Activated T-helper 17 cell treated with anti-CD3 and anti-CD28 coated beads, Interleukin-2, amount 50 U/mL, for 72 hours (primary cell): ENCODE results near the gene DACH1. TPM values are rescaled to one million over a fixed set of nuclear protein-coding genes. Genes with fewer than 3 reads are reported as not detected.

Experiments
- ATAC-seq: fragments of 150-1000 bp; cut with Tn5 transposase; replicated peaks from 2 replicates; pipeline ENCODE4 v1.10.0; 2021; ENCODE audit warnings: mild to moderate bottlenecking, moderate library complexity
- H3K27ac Mint-ChIP-seq: one replicate; pipeline ENCODE4 v1.8.0; 2022; ENCODE audit warnings: mixed read lengths
- H3K27me3 Mint-ChIP-seq: one replicate; pipeline ENCODE4 v1.8.0; 2022; ENCODE audit warnings: mixed read lengths
- H3K36me3 Mint-ChIP-seq: one replicate; pipeline ENCODE4 v1.8.0; 2022; ENCODE audit warnings: low read depth, mild to moderate bottlenecking, mixed read lengths
- H3K4me1 Mint-ChIP-seq: one replicate; pipeline ENCODE4 v1.8.0; 2022; ENCODE audit warnings: mixed read lengths
- H3K4me3 Mint-ChIP-seq: one replicate; pipeline ENCODE4 v1.8.0; 2022; ENCODE audit warnings: mild to moderate bottlenecking, mixed read lengths
- H3K9me3 Mint-ChIP-seq: one replicate; pipeline ENCODE4 v1.8.0; 2022; ENCODE audit warnings: mixed read lengths
- total RNA-seq, 2 donors: library from RNA; stranded (reverse); gene quantifications; one replicate each; pipeline ENCODE4 v1.2.3, GENCODE V29; 2022

DACH1 gene
- total RNA-seq, 2 donors from 2014 or later = not detected

DNA sequence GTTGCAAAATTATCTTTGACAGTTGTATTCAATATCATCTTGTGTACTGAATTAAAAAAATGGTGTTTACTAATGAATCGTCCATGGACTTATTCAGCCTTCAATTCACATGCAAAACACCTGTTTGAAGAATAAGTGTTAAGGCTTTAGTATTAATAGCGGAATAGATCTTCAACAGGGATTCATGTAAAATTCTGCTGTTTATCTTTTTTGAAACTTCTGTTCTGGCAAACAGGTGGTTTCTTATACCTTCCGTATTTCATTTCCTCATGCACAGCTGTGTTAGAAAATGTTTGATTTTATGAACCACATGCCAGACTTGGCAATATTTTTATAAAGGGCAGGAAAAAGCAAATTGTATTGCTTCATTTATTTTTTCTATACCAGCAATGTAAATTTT, 255.7 kb downstream of the DACH1 start:
- Mint-ChIP-seq H3K9me3 (no peaks in the 10 kb centered on the region), H3K4me3 (no peak overlapping the region), H3K4me1 (no peaks in the 10 kb centered on the region), H3K36me3 (no peaks in the 10 kb centered on the region), H3K27me3 (no peaks in the 10 kb centered on the region), H3K27ac (no peak overlapping the region)
- no peak for ATAC-seq

DNA sequence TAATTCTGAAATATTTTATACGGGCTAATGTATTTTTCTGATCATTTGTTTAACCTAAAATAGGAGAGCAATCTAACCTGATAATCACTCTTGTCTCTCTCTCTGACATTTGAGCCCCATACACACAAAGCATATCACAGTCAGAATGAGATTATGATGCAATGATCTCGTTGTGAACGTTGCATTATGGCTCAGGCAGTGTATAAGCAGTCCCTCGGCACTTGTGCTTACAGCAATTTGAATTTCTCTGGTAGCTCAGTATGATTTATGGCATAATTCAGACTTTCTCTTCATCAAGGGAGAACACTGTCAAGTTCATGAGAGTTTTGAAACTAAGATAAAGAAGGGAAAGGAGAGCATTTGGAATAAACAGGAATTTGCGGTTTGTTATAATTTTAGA, 256.1 kb downstream of the DACH1 start:
- Mint-ChIP-seq H3K9me3 (no peaks in the 10 kb centered on the region), H3K4me3 (no peak overlapping the region), H3K36me3 (no peaks in the 10 kb centered on the region), H3K4me1 (no peaks in the 10 kb centered on the region), H3K27ac (no peak overlapping the region), H3K27me3 (no peaks in the 10 kb centered on the region)
- ATAC-seq = no peak

DNA sequence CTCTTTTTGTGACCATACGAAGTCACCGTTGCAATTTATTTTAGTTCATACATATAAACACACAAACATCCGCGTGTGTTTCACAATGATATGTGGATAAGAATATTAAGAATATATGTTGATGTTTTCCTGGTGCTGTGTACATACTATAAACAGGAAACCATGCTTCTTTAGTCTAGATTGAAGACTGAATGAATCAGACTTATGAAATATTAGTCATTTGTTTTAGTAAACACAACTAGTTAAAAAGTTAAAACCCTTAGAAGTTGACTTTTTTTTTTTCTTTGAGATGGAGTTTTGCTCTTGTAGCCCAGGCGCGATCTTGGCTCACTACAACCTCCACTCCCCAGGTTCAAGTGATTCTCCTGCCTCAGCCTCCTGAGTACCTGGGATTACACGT, 257.7 kb downstream of the DACH1 start:
- Mint-ChIP-seq H3K4me3 (no peak overlapping the region), H3K27me3 (no peaks in the 10 kb centered on the region), H3K9me3 (peaks cover 3% of the 10 kb centered on the region), H3K27ac (no peak overlapping the region), H3K4me1 (no peaks in the 10 kb centered on the region), H3K36me3 (no peaks in the 10 kb centered on the region)
- ATAC-seq = no peak

DNA sequence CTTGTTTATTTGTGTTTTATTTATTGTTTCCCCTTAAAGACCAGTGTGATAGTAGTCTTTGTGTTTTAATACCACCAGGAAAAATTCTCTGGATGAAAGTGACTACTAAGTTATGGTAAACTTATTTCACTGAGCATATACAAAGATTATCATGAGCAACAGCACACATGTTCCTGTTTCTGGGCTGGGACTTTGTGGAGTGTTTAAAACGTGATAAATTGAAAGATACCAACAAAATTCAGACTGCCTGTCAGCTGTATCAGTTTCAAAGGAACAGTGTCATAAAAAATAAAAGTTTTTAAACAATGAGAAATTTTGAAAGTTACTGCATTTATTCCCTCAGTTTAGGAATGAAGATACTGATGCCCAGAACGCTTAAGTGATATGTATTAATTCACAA, 259.4 kb downstream of the DACH1 start:
- H3K4me1 Mint-ChIP-seq = no peaks in the 10 kb centered on the region
- H3K4me3 Mint-ChIP-seq = no peak overlapping the region
- no peak overlapping the region for H3K27ac Mint-ChIP-seq
- H3K9me3 Mint-ChIP-seq = peaks cover 3% of the 10 kb centered on the region
- ATAC-seq = no peak
- H3K27me3 Mint-ChIP-seq = no peaks in the 10 kb centered on the region
- H3K36me3 Mint-ChIP-seq = no peaks in the 10 kb centered on the region

GRCh38 chr13:71606818-71607217, 260.2 kb downstream of the DACH1 start:
- no peaks in the 10 kb centered on the region for H3K27me3 Mint-ChIP-seq
- no peaks in the 10 kb centered on the region for H3K4me1 Mint-ChIP-seq
- H3K27ac Mint-ChIP-seq = no peak overlapping the region
- no peaks in the 10 kb centered on the region for H3K36me3 Mint-ChIP-seq
- no peak for ATAC-seq
- no peak overlapping the region for H3K4me3 Mint-ChIP-seq
- peaks cover 3% of the 10 kb centered on the region for H3K9me3 Mint-ChIP-seq

GRCh38 chr13:71605744-71606143, 261.3 kb downstream of the DACH1 start:
- no peak overlapping the region for H3K27ac Mint-ChIP-seq
- no peaks in the 10 kb centered on the region for H3K27me3 Mint-ChIP-seq
- H3K9me3 Mint-ChIP-seq = peaks cover 3% of the 10 kb centered on the region
- ATAC-seq = no peak
- no peak overlapping the region for H3K4me3 Mint-ChIP-seq
- H3K4me1 Mint-ChIP-seq = no peaks in the 10 kb centered on the region
- no peaks in the 10 kb centered on the region for H3K36me3 Mint-ChIP-seq

GRCh38 chr13:71603255-71603654, 263.7 kb downstream of the DACH1 start:
- Mint-ChIP-seq H3K27me3 (no peaks in the 10 kb centered on the region), H3K4me3 (no peak overlapping the region), H3K36me3 (no peaks in the 10 kb centered on the region), H3K27ac (no peak overlapping the region), H3K9me3 (peaks cover 3% of the 10 kb centered on the region), H3K4me1 (no peaks in the 10 kb centered on the region)
- ATAC-seq = no peak

DNA sequence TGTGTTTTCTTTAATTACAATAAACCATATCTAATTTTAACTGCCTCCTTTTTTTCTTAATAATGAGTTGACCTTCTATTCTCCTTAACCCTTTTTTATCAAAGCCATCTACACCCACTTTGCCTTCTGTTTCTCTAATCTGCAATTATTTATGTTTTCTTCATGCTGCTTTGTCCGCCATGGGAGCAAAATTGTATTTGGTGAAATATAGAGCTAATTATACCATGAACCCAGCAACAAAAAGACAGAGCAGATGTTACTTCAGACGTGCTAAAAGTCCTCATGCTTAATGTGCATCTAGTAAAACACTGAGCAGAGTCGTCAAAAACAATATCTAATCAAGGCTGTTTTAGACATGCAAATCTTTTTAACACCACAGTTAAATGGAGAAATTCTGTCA, 264.7 kb downstream of the DACH1 start:
- H3K4me3 Mint-ChIP-seq = no peak overlapping the region
- ATAC-seq = no peak
- H3K9me3 Mint-ChIP-seq = peaks cover 3% of the 10 kb centered on the region
- no peaks in the 10 kb centered on the region for H3K36me3 Mint-ChIP-seq
- no peaks in the 10 kb centered on the region for H3K4me1 Mint-ChIP-seq
- H3K27me3 Mint-ChIP-seq = no peaks in the 10 kb centered on the region
- no peak overlapping the region for H3K27ac Mint-ChIP-seq

GRCh38 chr13:71597150-71597549, 269.9 kb downstream of the DACH1 start:
- H3K9me3 Mint-ChIP-seq = peaks cover under 1% of the 10 kb centered on the region
- no peaks in the 10 kb centered on the region for H3K27me3 Mint-ChIP-seq
- ATAC-seq = no peak
- H3K27ac Mint-ChIP-seq = no peak overlapping the region
- H3K4me1 Mint-ChIP-seq = no peaks in the 10 kb centered on the region
- no peak overlapping the region for H3K4me3 Mint-ChIP-seq
- no peaks in the 10 kb centered on the region for H3K36me3 Mint-ChIP-seq

- Mint-ChIP-seq H3K27ac (no peak overlapping the region), H3K4me1 (no peaks in the 10 kb centered on the region), H3K36me3 (no peaks in the 10 kb centered on the region), H3K4me3 (no peak overlapping the region), H3K9me3 (peaks cover 5% of the 10 kb centered on the region), H3K27me3 (no peaks in the 10 kb centered on the region)
- no peak for ATAC-seq
These were observed 270.9 kb downstream of the DACH1 start for GRCh38 chr13:71596116-71596515.

DNA sequence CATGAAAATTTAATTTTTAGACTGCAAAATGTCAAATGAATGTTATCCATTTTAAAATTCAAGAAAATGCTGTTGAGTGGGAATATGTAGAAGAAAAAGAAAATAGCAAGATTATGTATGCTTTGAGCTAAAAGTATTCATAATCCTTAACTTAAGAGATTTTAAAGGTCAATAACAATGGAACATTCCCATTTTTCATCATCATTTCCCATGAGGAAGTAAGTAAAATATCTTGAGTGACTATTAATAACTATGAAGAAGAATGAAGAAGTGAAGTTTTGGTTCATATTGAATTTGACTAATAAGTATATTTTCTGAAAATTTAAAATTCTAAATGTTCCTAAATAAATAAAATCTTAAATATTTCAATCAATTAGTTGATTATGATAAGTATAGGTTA, 273.4 kb downstream of the DACH1 start:
- Mint-ChIP-seq H3K9me3 (peaks cover 5% of the 10 kb centered on the region), H3K4me1 (no peaks in the 10 kb centered on the region), H3K27me3 (no peaks in the 10 kb centered on the region), H3K27ac (no peak overlapping the region), H3K36me3 (no peaks in the 10 kb centered on the region), H3K4me3 (no peak overlapping the region)
- no peak for ATAC-seq

DNA sequence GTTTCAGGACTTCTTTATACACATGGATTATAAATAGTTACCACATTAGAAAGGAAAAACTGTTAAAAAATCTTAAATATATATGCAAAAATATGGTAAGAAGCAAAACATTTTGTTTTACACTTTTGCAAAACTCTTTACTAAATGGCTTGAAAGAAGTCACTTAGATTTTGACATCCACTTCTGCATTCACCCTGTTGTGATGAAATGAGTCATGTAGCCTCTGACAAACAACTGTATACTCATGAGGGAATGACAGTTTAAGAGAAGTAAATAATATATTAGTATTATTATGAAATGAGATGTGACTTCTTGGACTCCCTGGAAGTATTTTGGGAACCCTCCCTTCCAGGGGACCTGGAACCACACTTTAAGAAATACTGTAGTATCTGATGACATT, 275.6 kb downstream of the DACH1 start:
- Mint-ChIP-seq H3K4me3 (no peak overlapping the region), H3K9me3 (peaks cover 5% of the 10 kb centered on the region), H3K4me1 (no peaks in the 10 kb centered on the region), H3K27ac (no peak overlapping the region), H3K36me3 (no peaks in the 10 kb centered on the region), H3K27me3 (no peaks in the 10 kb centered on the region)
- no peak for ATAC-seq

DNA sequence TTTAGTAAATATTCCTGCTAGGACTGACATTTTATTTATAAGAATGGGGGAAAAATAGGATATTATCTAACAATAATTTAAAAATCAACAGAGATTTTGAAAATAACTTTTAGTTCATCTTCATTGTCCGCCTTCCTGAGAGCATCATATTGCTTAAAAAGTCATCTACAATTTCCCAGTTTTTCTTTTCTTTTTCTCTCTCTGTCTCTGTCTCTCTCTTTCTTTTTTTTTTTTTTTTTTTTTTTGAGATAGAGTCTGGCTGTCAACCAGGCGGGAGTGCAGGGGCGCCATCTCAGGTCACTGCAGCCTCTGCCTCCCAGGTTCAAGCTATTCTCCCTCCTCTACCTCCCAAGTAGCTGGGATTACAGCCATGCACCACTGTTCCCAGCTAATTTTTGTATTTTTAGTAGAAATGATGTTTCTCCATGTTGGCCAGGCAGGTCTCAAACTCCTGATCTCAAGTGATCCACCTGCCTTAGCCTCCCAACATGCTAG, 276.3 kb downstream of the DACH1 start:
- Mint-ChIP-seq H3K27ac (no peak overlapping the region), H3K9me3 (peaks cover 5% of the 10 kb centered on the region), H3K4me1 (no peaks in the 10 kb centered on the region), H3K4me3 (no peak overlapping the region), H3K27me3 (no peaks in the 10 kb centered on the region), H3K36me3 (no peaks in the 10 kb centered on the region)
- ATAC-seq = no peak

DNA sequence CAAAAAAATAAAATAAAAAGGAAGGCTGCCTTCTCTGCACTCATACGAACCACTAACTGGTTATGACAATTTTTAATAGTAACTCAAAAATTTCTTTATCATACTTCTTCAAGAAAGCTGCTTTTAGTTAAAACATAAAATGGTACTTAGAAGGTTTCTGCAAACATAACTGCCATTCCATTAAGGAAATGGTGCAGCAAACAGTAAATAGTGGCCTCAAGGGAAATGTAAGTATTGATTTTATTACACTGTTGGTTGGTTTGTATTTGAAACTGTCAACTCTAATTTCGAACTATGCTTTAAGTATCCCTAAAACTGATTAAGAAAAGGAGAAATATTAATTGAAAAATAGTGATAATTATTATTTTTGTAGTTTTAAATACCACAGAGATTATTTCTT, 278.0 kb downstream of the DACH1 start:
- ATAC-seq = no peak
- no peak overlapping the region for H3K27ac Mint-ChIP-seq
- H3K4me1 Mint-ChIP-seq = no peaks in the 10 kb centered on the region
- H3K4me3 Mint-ChIP-seq = no peak overlapping the region
- H3K27me3 Mint-ChIP-seq = no peaks in the 10 kb centered on the region
- no peaks in the 10 kb centered on the region for H3K36me3 Mint-ChIP-seq
- H3K9me3 Mint-ChIP-seq = peaks cover 5% of the 10 kb centered on the region

DNA sequence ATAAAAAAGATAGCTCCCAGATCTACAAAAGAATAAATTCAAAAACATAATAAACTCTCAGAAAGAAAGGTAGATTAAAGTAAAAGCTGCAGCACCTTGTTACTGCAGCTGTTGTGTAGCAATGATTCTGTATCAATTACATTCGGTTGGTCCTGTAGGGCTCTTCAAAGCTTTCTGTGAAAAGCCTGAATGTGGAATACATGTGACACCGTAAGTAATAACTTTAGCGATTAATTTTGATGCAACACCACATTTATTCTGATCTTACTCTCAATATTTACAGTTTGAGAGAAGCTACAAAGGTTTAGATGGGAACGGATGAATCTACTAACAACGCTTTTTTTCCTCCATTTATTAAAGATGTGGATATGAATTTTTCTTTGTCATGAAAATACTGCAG, 279.2 kb downstream of the DACH1 start:
- Mint-ChIP-seq H3K27ac (no peak overlapping the region), H3K4me3 (no peak overlapping the region), H3K9me3 (peaks cover 5% of the 10 kb centered on the region), H3K4me1 (no peaks in the 10 kb centered on the region), H3K36me3 (no peaks in the 10 kb centered on the region), H3K27me3 (no peaks in the 10 kb centered on the region)
- ATAC-seq = no peak

DNA sequence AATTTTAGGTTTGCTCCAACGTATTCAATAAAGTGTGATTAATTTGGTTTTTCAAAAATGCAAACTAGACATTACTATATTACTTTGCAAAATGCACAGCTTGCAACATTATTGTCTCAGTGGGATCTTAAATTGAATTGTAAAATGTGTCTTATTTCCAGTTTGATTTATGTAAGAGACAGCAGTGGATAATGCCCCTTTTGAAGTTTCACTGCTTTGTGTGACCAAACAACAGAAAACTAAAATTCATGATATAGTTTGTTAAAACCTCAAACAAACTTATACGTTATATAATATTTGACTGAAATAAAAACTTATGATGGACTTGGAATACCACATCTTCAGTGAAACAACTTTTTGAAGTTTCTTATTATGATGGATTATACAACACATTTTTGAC, 279.8 kb downstream of the DACH1 start:
- Mint-ChIP-seq H3K9me3 (peaks cover 5% of the 10 kb centered on the region), H3K27ac (no peak overlapping the region), H3K4me1 (no peaks in the 10 kb centered on the region), H3K36me3 (no peaks in the 10 kb centered on the region), H3K4me3 (no peak overlapping the region), H3K27me3 (no peaks in the 10 kb centered on the region)
- no peak for ATAC-seq
